DMS114 treated with DMSO at 0.1 percent for 48 hours (cell line): Measurements from ENCODE around the gene TCF7L1.
"Not testable (repeated sequence)": the region's sequence is repeated elsewhere in the genome, so short reads cannot be mapped to it uniquely, and the experiment has no call there.

Source experiments
- DNase-seq: peaks from one replicate; lab custom pipeline; 2025; ENCODE audit not compliant: unreplicated experiment; lab: John Stamatoyannopoulos, UW

Gene TCF7L1

DNA sequence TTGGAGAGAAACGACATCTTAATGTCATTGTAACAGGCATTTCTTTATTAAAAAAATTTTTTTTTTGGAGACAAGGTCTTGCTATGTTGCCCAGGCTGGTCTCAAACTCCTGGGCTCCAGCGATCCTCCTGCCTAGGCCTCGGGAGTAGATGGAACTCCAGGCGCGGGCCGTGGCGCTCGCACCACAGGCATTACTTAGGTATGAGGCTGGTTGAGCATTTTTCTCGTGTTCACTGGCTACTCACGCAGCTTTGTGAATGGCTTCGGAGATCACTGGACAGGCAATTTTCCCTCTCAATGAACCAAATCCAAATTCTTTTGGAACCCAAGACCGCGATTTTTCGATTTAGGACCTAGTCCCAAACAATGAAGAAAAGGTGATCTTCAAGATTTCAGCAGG is 795 bp upstream of the TCF7L1 start:
- DNase-seq: no peak

DNA sequence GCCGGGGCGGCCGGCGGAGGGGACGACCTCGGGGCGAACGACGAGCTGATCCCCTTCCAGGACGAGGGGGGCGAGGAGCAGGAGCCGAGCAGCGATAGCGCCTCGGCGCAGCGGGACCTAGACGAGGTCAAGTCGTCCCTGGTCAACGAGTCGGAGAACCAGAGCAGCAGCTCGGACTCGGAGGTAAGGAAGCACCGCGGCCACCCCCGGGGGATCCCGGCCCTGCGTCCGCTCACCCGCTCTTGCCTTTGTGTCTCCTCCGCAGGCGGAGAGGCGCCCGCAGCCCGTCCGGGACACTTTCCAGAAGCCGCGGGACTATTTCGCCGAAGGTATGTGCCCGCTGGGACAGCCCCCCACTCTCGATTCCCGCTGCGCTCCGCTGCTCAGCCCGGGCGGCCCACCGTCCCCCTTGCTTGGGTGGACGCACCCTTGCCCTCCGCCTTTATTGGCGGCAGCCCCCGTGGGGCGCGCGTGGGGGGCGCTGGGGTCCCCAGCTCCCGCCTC is 611 bp downstream of the TCF7L1 start:
- DNase-seq: no peak

DNA sequence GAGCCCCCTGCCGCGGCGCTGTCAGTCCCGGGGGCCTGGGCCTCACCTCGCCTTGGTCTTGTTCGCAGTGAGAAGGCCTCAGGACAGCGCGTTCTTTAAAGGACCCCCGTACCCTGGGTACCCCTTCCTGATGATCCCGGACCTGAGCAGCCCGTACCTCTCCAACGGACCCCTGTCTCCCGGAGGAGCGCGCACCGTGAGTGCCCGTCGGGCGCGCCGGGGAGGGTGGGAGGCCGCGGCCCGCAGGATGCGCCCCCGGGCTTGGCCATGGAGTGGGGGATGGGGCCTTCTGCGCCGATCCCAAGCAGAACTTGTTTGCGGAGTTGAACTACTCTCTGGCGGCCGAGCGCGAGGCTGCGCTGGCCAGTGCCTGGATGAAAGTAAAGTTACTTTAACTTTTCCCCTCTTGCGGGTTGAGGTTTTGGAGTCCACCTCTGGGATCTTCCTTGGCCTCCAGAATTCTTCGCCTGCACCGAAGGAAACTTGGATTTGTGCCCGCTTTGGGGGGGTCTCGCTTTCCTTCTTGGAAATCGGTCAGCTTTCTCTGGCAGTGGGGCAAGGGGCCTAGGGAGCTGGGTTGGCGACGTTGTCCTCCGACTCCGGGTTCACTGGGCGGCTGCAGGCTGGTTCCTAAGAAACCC is 1.2 kb downstream of the TCF7L1 start:
- DNase-seq: peak; percentile 16

DNA sequence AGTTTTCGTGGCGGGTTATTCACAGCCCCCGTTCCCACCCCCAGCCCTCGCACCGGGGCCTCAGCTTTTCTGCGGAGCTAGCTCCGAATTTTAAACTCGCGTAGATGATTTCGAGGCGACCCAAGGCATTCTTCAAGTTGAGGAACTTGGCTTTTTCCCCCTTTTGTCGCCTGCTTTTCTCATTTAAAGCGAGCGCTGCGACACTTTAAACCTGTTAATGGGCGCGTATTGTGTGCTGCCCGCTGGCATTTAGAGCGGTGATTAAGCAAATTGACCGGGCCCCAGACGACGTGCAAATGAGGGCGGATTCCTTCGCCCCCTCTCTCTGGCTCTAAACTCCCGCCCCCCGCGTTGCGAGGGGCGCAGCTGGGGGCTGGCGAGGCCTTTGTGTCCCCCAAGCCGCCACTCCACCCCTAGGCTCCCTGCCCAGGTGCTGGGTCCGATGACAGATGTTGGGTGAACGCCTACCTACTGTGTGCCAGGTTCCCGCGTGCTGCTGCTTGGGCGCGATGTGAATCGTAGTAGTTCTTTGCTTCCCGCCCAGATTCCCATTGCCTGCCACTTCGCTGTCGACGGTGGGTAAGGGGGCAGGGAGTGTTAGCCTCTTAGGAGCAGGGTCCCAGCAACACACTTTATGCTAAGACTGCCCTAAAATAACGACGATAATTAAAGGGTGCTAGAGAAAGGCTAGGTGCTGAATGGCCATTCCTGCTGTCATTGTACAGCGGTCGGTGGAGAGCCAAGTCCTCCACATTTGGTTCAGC is 1.9 kb downstream of the TCF7L1 start:
- DNase-seq: no peak

DNA sequence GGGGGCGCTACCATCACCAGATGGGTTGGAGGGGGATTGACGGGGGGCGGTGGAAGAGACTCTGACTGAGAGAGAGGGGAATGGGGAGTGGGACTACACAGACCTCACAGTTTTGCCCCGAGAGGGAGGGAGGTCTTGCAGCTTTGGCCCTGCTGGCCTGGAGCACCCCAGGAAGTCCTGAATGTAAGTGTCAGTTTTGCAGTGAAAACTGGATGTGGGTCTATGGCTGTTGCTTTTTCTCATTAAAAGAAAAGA is 2.4 kb downstream of the TCF7L1 start:
- no peak for DNase-seq

DNA sequence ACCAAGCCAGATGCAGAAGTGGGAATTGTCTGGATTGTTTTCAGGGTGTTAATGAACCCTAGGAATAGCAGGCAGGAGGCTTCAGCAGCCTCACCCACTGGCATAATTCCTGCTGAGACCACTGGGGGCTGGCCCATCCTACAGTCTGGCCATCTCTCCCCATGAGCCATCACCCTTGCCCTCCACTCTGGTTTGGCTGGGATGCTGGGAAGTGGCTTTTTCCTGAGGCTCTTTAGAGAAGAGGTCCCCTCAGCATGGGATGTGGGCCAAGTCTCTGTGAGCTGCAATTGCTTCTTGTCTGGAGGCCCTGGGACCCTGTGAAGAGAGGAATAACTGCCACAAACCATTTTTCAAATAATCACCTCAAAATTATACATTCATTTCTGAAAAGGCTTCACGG is 4.0 kb downstream of the TCF7L1 start:
- DNase-seq: no peak

DNA sequence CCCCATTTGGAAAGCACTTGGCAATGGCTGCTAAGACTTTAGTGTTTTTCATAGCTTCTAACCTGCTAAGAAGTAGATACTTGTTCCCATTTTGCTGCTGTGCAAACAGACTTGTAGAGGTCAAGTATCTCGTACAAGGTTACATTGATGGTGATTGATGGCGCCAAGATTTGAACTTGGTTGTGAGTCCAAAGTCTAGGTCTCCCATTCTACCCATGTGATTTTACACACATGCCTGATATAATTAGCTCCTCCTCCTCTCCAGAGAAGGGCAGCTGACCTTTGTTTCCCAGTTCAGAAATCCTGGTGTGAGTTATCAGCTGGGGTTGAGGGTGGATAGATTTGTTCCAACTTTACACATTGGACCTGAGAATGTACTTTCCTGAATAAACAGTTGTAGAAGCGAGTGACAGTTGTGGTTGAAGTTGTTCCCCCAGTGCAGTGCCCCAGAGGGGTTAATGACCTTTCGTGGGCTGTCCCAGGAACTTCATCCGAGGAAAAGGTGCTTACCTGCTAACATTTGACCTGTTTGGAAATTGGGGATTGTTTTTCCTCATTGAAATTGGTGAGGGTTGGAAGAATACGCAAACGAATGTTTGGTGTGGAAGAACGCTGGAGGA is 10.4 kb downstream of the TCF7L1 start:
- no peak for DNase-seq

DNA sequence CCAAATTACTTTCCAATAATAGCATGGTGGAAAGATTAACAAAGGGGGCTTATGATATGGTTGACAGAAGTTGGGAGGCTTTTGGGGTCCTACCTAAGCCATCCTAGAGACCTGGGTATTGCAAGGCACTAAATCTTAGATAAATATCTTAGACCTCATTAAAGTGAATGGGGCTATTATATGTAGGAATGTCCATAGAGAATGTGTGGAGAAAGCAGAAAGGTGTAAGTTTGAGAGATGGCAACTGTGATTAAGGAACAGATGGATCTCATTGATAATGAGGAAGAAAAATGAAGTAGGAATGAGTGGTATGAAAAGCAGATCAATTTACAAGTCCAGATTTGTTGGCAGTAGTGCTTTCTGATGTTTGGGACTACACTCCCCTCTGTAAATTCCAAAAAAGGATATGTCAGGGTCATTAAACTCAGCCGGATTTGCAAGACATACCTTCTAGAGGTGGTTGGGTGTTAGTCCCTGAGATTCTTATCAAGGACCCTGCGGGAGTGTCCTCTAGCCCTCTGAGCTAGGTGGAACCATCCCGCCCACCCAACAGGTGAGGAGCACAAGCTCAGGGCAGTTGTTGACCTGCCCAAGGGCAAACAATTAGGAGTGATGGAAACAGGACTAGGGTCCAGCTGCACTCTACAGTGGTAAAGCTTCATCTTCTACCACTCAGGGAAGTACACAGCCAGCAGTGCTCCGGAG is 12.1 kb downstream of the TCF7L1 start:
- no peak for DNase-seq

DNA sequence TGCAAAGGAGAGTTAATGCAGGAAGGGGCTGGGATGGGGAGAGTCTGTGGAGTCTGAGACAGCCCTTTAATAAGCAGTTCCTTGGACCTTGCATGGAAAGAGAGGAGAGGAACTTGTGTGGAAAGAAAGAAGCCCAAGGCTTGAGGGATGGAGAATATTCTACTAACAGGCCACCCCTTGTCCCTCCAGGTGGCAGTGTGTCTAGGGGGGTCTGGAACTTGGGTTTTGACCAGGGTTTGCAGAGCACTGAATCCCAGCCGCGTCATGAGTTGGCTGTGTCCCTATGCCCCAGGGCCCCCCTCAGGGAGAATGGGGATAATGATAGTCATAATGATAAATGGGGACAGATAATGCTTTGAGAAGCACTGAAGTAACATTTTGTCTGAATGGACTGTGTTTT is 15.0 kb downstream of the TCF7L1 start:
- no peak for DNase-seq

DNA sequence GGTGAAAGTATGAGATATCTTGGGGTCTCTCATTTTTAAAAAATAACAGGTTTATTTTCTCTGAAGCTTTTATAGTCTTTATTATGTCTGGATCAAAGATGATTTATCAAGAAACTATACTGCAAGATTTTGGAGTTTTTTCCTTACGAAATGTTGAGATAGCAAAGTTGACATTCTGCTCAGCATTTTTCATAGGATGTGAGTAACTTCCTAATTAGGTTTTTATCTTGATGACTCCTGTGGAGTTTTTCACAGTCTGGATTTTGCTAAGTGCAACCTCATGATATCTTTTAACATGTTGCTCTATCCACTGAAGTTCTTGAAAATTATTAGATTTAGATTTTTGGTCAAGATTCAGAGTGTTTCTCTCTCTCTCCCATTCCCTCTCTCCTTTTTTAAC is 17.8 kb downstream of the TCF7L1 start:
- DNase-seq: no peak

DNA sequence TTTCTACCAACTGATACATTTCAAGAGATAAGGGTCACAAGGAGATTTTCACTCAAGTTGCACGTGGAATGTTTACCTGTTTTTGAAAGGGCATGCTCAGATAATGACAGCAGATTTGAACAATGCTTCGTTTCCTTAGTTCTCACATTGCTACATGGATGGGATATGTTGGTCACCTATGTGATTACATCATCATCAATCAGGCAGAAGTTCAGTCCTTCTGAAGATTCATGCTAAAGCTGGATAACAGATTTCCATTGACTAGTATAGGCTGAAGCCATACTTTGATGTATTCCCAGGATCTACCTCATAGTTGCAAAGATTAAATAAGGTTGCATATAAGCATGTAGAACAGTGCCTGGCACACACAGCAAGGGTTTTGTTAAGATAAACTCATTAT is 19.7 kb downstream of the TCF7L1 start:
- no peak for DNase-seq

DNA sequence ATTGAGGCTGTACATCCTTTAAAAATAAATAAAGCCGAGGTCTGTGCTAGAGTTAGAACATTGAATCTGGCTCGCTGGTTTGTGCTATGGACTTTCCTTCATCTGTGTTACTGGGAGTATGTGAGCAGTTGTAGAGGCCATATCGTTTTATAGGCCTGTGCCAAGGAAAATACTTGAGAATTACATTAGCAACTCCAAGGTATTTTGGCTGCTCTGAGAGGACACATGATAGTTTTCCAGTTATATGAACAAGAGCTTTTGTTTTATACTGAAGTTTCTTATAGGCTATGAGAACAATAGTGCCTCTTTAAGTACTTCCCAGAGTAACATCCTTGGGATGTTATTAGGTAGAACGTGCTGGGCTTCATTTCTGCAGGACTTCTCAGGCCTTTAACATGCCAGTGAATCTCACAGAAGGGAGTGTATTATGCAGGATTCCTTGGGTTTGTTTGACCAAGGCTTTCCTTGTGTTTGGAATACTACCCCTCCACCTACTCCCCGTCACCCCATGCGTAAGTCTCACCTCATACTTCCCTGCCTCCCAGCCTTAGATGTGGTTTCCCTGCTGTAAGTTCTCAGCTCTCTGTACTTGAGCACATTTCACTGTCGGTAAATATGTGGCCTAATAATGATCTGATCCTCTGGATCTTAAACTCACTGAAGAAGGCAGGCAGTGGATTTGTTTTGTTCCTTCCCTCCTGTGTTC is 21.0 kb downstream of the TCF7L1 start:
- no peak for DNase-seq

DNA sequence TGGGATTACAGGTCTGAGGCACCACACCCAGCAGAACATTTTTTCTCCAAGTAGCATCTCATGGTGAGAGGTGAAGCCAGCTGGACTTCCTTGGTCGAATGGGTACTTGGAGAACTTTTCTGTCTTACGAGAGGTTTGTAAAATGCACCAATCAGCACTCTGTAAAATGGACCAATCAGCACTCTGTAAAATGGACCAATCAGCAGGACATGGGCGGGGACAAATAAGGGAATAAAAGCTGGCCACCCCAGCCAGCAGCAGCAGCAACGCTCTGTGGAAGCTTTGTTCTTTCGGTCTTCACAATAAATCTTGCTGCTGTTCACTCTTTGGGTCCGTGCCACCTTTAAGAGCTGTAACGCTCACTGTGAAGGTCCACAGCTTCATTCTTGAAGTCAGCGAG is 21.9 kb downstream of the TCF7L1 start:
- DNase-seq: not testable (repeated sequence)

DNA sequence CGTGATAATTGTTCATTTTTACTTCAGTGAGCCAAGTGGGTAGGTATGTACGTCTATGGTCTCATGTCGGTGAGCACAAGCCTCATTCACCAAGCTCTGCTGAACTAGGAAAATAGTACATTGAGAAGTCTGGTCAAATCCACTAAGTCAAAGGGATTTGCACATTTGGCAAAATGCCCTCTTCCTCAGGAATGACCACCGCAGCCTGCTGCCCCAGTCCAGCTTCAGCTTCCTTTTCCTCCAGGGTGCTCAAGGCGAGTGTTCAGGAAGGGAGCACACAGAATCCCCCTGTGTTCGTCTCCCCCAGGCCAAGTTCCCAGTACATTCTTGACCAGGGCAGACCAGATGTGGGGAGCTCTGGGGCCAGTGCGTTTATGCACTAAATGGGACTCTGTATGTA is 23.0 kb downstream of the TCF7L1 start:
- no peak for DNase-seq

DNA sequence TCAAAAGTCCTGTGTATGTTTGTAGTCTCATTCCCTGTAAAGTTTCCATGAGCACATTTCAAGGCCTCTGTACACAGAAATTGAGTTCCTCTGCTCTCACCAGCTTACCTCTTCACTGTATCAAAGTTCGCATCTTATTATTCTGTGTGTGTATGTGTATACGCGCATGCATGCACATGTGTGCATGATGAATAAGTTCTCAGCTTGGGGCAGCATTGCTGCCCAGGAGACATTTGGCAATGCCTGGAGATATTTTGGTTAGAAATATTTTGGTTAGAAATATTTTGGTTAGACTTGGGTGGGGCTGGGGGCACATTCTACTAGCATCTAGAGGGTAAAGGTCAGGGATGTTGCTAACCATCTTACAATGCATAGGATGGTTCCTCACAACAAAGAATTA is 23.4 kb downstream of the TCF7L1 start:
- no peak for DNase-seq

DNA sequence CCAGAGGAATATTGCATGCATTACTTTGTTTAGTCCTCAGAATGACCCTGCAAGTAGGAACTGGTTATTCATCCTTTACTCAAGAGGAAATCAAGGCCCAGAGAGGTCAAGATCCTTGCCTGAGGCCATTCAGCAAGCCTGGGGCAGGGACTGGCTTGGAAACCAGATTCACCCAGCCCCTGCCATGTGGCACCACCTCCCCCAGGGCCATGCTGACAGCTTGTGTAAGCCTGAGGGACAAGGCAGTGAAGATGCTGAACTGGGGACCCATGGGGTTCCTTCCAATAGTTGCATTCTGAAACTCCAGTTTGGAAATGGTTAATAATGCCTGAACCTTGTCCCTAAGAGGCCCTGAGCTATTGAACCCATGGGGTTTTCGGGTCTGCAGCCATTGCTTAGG is 24.2 kb downstream of the TCF7L1 start:
- DNase-seq: no peak

DNA sequence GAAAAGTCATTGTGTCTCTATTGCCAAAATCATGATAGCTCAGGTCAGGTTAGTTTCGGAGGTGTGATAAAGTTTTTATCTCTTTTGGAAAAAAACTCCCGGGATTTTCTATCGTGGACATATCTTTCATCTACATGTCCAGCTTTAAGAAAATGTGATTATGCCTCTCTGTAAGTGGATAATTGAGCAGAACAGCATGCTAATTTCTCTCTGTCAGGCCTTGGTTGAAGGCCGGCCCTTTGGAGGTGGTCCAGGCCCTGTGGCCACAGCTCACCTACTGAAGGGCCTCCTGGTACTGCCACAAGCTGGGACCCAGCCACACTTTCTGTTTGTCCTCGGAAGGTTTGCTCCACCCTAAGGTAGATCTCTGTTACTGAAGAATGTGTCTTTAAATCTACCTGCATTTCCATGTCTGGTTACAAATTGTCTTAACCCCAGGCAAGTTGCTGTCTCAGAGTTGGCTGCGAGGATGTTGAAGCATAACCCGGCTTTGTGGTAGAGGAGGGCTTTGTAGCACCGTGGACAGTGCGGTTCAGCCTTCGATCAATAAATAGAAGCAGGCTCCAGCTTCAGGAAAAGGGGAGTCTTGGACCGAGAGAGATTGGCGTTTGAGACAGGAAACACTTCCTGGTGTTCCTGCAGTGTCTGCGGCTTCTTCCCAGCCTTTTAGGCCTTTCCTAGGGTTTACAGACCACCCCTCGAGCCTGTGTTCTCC is 25.5 kb downstream of the TCF7L1 start:
- no peak for DNase-seq

DNA sequence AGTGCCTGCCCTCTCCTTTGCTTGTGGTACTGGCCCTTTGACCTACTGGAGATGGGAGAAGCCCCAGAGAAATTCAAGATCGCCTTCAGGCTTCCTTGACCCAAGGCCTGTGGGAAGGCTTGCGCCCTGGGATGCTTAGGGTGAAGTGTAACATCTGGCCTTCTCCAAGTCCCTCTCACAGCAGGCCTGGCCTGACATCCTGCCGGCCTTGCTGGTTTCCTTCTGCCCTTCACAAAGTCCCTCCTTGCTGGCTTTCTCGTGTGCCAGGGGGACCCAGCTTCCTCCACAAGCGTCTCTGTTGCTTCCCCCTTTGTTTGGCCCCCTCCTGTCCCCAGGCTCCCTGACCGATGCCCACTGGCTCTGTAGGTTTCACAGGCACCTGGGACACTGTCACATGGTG is 26.4 kb downstream of the TCF7L1 start:
- no peak for DNase-seq

DNA sequence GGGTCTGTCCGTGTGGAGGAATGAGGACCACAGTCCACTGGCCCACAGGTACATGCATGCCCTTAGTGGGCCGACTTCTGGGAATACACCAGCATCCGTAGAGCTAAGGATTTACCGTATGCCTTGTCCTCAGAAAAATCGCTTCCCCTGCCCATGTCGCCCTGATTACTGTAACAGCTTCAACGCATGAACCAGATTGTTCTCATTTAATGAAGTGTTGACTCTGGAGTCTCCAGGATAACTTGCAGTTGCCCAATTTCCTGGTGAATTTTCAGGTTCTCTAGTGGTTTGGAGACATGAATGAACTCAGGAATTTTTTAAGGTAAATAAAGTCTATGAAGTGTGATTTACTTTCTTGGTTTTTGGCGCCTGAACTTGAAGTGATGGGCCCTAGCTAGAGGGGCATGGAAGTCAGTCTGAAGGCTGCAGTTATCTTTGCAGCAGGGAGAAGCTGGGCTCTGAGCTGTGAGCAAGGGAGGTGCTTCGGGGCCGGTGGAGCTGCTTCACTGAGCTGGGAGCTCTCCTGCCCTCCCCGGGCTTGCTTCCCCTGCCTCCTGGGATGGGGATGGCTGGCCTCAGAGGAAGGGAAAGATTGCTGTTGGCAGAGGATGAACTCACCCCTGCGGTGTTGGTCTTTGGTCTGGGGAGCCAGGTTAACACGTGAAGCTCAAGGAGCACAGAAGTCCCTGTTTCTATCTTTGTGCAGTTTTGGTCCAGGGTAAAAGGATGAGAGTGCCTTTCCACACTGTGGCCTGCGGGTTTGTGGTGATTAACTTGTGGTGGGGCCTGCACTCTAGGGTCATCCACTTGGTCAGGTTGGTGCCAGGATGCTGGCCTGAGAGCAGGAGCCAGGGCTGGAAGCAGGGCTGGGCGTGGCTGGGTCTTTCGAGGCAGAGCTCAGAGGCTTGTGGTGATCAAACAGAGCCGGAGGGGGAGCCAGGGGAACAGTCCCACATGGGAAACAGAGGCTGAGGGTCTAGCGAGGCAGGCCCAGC is 28.1 kb downstream of the TCF7L1 start:
- DNase-seq: no peak
